Kidney glomerular epithelial cell (primary cell): ENCODE data around the gene TNFAIP6.
"Not testable (repeated sequence)": the region's sequence is repeated elsewhere in the genome, so short reads cannot be mapped to it uniquely, and the experiment has no call there.

ENCODE experiments used
- DNase-seq: peaks from one replicate; lab custom pipeline; 2025; lab: John Stamatoyannopoulos, UW

Gene TNFAIP6

GRCh38 chr2:151357359-151357758, at the start of gene TNFAIP6:
Gene TNFAIP6 (plus strand): TSS chr2:151357592. CDS start chr2:151357667, 75 bp downstream.
- peak; percentile 58 for DNase-seq

GRCh38 chr2:151310313-151310712, 47.1 kb upstream of the TNFAIP6 start:
- not testable (repeated sequence) for DNase-seq

GRCh38 chr2:151312440-151312839, 45.0 kb upstream of the TNFAIP6 start:
- not testable (repeated sequence) for DNase-seq

- no peak for DNase-seq
Measured at GRCh38 chr2:151315381-151315903, 42.0 kb upstream of the TNFAIP6 start.

- no peak for DNase-seq
Measured at GRCh38 chr2:151325581-151326095, 31.8 kb upstream of the TNFAIP6 start.

- no peak for DNase-seq
Measured at GRCh38 chr2:151326554-151326953, 30.8 kb upstream of the TNFAIP6 start.

GRCh38 chr2:151329998-151330397, 27.4 kb upstream of the TNFAIP6 start:
- no peak for DNase-seq

GRCh38 chr2:151333083-151333482, 24.3 kb upstream of the TNFAIP6 start:
- DNase-seq, result no peak

GRCh38 chr2:151334082-151334815, 23.1 kb upstream of the TNFAIP6 start:
- DNase-seq, result no peak

GRCh38 chr2:151336863-151337371, 20.5 kb upstream of the TNFAIP6 start:
- DNase-seq, result no peak

- DNase-seq, result no peak
Measured at GRCh38 chr2:151337643-151338042, 19.7 kb upstream of the TNFAIP6 start.

- DNase-seq, result no peak
Measured at GRCh38 chr2:151338115-151338514, 19.3 kb upstream of the TNFAIP6 start.

- DNase-seq, result no peak
Measured at GRCh38 chr2:151343073-151343472, 14.3 kb upstream of the TNFAIP6 start.

- not testable (repeated sequence) for DNase-seq
Measured at GRCh38 chr2:151344191-151344590, 13.2 kb upstream of the TNFAIP6 start.

GRCh38 chr2:151344906-151345305, 12.5 kb upstream of the TNFAIP6 start:
- no peak for DNase-seq

- no peak for DNase-seq
Measured at GRCh38 chr2:151347294-151347693, 10.1 kb upstream of the TNFAIP6 start.

GRCh38 chr2:151347906-151348305, 9.5 kb upstream of the TNFAIP6 start:
- no peak for DNase-seq

- peak; percentile 48 for DNase-seq
Measured at GRCh38 chr2:151350579-151351195, 6.7 kb upstream of the TNFAIP6 start.

- DNase-seq, result no peak
Measured at GRCh38 chr2:151353995-151354394, 3.4 kb upstream of the TNFAIP6 start.

- no peak for DNase-seq
Measured at GRCh38 chr2:151354807-151355206, 2.6 kb upstream of the TNFAIP6 start.

- no peak for DNase-seq
Measured at GRCh38 chr2:151358166-151358970, 976 bp downstream of the TNFAIP6 start.
